ENCODE results near the gene PCSK5. TPM values are rescaled to one million over a fixed set of nuclear protein-coding genes. Genes with fewer than 3 reads are reported as not detected.

PCSK5 gene
- total and polyA plus RNA-seq, 2 experiments from 2014 or later, result 59.1 to 71.7 TPM

DNA sequence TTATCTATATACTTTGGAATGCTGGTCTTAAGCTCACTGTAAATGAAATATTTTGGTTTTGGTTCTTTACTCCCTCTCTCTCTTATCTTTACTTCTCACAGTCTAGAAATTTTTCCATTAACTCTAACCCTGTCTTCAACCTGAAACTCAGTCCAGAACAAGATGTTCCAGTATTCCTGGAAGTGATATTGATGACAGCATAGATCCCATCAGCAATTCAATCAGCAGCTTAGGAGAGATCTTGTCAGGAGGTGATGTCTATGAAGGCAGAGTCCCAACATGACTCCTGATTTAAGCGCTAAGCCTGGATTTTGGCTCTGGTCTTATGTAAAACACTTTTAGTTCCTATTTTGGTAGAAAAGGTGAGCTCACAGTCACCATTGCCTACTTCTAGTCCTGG is 451.1 kb downstream of the PCSK5 start:
- TF ChIP-seq EZH2phosphoT487 (IDR thresholded peaks at IDR 0.05; ENCODE audit: low read depth, severe bottlenecking, unreplicated experiment) (no peak), CTCF (IDR thresholded peaks at IDR 0.05; ENCODE audit: poor library complexity) (no peak), EZH2 (IDR thresholded peaks at IDR 0.05; ENCODE audit: borderline replicate concordance) (no peak)
- Histone ChIP-seq H3K36me3 (replicated peaks; ENCODE audit: insufficient read depth, low read depth) (no peaks in the 10 kb centered on the region), H2AFZ (no peak overlapping the region), H3K79me2 (no peaks in the 10 kb centered on the region), H3K4me3 (no peak overlapping the region), H3K4me1 (ENCODE audit: insufficient read depth) (no peaks in the 10 kb centered on the region), H3K9me2 (replicated peaks; ENCODE audit: insufficient read depth) (no peaks in the 10 kb centered on the region), H4K20me1 (ENCODE audit: insufficient read depth, poor library complexity, severe bottlenecking) (no peaks in the 10 kb centered on the region), H3K27ac (no peak overlapping the region), H3K4me2 (no peak overlapping the region), H3K27me3 (no peaks in the 10 kb centered on the region), H3K9me3 (ENCODE audit: low read depth) (no peaks in the 10 kb centered on the region)
- 91% methylated on average over 1 of the region's 1 CpG for WGBS (ENCODE audit: low lambda C conversion rate, missing lambda C conversion rate)
- DNase-seq (ENCODE audit: low spot score), result no peak

- DNase-seq (ENCODE audit: low spot score), result no peak
- Histone ChIP-seq H3K27ac (no peak overlapping the region), H3K9me2 (replicated peaks; ENCODE audit: insufficient read depth) (no peaks in the 10 kb centered on the region), H3K36me3 (replicated peaks; ENCODE audit: insufficient read depth, low read depth) (no peaks in the 10 kb centered on the region), H4K20me1 (ENCODE audit: insufficient read depth, poor library complexity, severe bottlenecking) (no peaks in the 10 kb centered on the region), H3K79me2 (no peaks in the 10 kb centered on the region), H3K27me3 (no peaks in the 10 kb centered on the region), H3K9me3 (ENCODE audit: low read depth) (no peaks in the 10 kb centered on the region), H3K4me2 (no peak overlapping the region), H3K4me3 (no peak overlapping the region), H3K4me1 (ENCODE audit: insufficient read depth) (no peaks in the 10 kb centered on the region), H2AFZ (no peak overlapping the region)
- 91% methylated on average over 1 of the region's 1 CpG for WGBS (ENCODE audit: low lambda C conversion rate, missing lambda C conversion rate)
- TF ChIP-seq EZH2phosphoT487 (IDR thresholded peaks at IDR 0.05; ENCODE audit: low read depth, severe bottlenecking, unreplicated experiment) (no peak), CTCF (IDR thresholded peaks at IDR 0.05; ENCODE audit: poor library complexity) (no peak), EZH2 (IDR thresholded peaks at IDR 0.05; ENCODE audit: borderline replicate concordance) (no peak)
Measured at GRCh38 chr9:76342201-76342600, 451.7 kb downstream of the PCSK5 start.

GRCh38 chr9:76342858-76343257 is 452.4 kb downstream of the PCSK5 start:
- Histone ChIP-seq H3K27me3 (no peaks in the 10 kb centered on the region), H2AFZ (no peak overlapping the region), H3K27ac (no peak overlapping the region), H3K79me2 (no peaks in the 10 kb centered on the region), H3K36me3 (replicated peaks; ENCODE audit: insufficient read depth, low read depth) (no peaks in the 10 kb centered on the region), H4K20me1 (ENCODE audit: insufficient read depth, poor library complexity, severe bottlenecking) (no peaks in the 10 kb centered on the region), H3K4me1 (ENCODE audit: insufficient read depth) (no peaks in the 10 kb centered on the region), H3K9me2 (replicated peaks; ENCODE audit: insufficient read depth) (no peaks in the 10 kb centered on the region), H3K9me3 (ENCODE audit: low read depth) (no peaks in the 10 kb centered on the region), H3K4me2 (no peak overlapping the region), H3K4me3 (no peak overlapping the region)
- no peak for DNase-seq (ENCODE audit: low spot score)
- TF ChIP-seq EZH2phosphoT487 (IDR thresholded peaks at IDR 0.05; ENCODE audit: low read depth, severe bottlenecking, unreplicated experiment), result no peak
- WGBS (ENCODE audit: low lambda C conversion rate, missing lambda C conversion rate), result 95% methylated on average over 2 of the region's 2 CpGs

DNA sequence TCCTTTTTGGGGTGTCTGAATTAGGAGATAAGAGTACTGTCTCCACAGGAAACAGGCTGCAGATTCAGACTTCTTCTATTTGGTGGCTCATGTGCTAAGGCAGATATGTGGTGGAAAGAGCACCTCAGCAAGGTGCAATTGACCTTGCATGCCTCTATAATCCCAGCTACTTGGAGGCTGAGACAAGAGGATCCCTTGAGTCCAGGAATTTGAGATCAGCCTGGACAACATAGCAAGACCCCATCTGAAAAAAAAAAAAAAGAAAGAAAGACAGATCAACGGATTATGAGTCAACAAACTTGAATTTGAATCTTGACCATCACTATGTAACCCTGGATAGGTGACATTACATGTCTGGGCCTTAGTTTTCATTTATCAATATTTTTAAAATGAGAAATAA is 459.4 kb downstream of the PCSK5 start:
- Histone ChIP-seq H3K4me3 (no peak overlapping the region), H4K20me1 (ENCODE audit: insufficient read depth, poor library complexity, severe bottlenecking) (no peaks in the 10 kb centered on the region), H3K4me1 (ENCODE audit: insufficient read depth) (no peaks in the 10 kb centered on the region), H3K27ac (no peak overlapping the region), H3K36me3 (replicated peaks; ENCODE audit: insufficient read depth, low read depth) (no peaks in the 10 kb centered on the region), H3K27me3 (no peaks in the 10 kb centered on the region), H3K4me2 (no peak overlapping the region), H3K79me2 (no peaks in the 10 kb centered on the region), H3K9me3 (ENCODE audit: low read depth) (no peaks in the 10 kb centered on the region), H2AFZ (no peak overlapping the region), H3K9me2 (replicated peaks; ENCODE audit: insufficient read depth) (no peaks in the 10 kb centered on the region)
- DNase-seq (ENCODE audit: low spot score), result no peak
- TF ChIP-seq EZH2phosphoT487 (IDR thresholded peaks at IDR 0.05; ENCODE audit: low read depth, severe bottlenecking, unreplicated experiment) (no peak), EZH2 (IDR thresholded peaks at IDR 0.05; ENCODE audit: borderline replicate concordance) (no peak), CTCF (IDR thresholded peaks at IDR 0.05; ENCODE audit: poor library complexity) (no peak)
- WGBS (ENCODE audit: low lambda C conversion rate, missing lambda C conversion rate), result 77% methylated on average over 1 of the region's 1 CpG
